H1 (cell line): ENCODE results near the gene UVSSA. TPM values are rescaled to one million over a fixed set of nuclear protein-coding genes. Genes with fewer than 3 reads are reported as not detected.

Experiments
- CBX8 ChIP-seq: fragments of 300-800, 300-1000 bp; sonication (generic); IDR thresholded peaks from 2 replicates; pipeline ENCODE4 v1.7.1; 2016; ENCODE audit warnings: low read depth, low read length, borderline replicate concordance
- NANOG ChIP-seq: IDR thresholded peaks from 2 replicates; pipeline ENCODE4 v1.6.1; 2011; ENCODE audit warnings: low read length, low read depth, mild to moderate bottlenecking, inconsistent platforms; ENCODE audit not compliant: insufficient read depth, poor library complexity, severe bottlenecking
- RAD21 ChIP-seq, 2 experiments: IDR thresholded peaks in 1 of 2; conservative IDR thresholded peaks in 1 of 2; 2 replicates each; pipeline ENCODE4 v1.6.1; 2011; ENCODE audit warnings: low read depth in 2 of 2, low read length in 2 of 2, improper control_type of control experiment in 1 of 2, inconsistent platforms in 1 of 2, mild to moderate bottlenecking in 1 of 2, moderate library complexity in 1 of 2
- RBBP5 ChIP-seq: IDR thresholded peaks from 2 replicates; pipeline ENCODE4 v1.7.1; 2012; ENCODE audit warnings: low read depth, mild to moderate bottlenecking, inconsistent platforms, low read length, moderate library complexity, borderline replicate concordance
- RNF2 ChIP-seq: fragments of 200-900, 300-1000 bp; sonication (generic); IDR thresholded peaks from 2 replicates; pipeline ENCODE4 v1.7.1; 2016; ENCODE audit warnings: borderline replicate concordance, low read depth, mild to moderate bottlenecking, antibody characterized with exemption, low read length; ENCODE audit not compliant: poor library complexity, severe bottlenecking; ENCODE audit errors: missing control alignments
- RXRA ChIP-seq: IDR thresholded peaks from 2 replicates; pipeline ENCODE4 v1.6.1; 2011; ENCODE audit warnings: low read depth, mild to moderate bottlenecking, low read length, moderate library complexity; ENCODE audit not compliant: insufficient read depth
- SIN3A ChIP-seq, 2 experiments: IDR thresholded peaks in 1 of 2; conservative IDR thresholded peaks in 1 of 2; 2 replicates each; pipeline ENCODE4 v1.6.1; 2011 to 2012; ENCODE audit warnings: low read length in 2 of 2, improper control_type of control experiment in 1 of 2, low read depth in 1 of 2, mild to moderate bottlenecking in 1 of 2
- SRF ChIP-seq: IDR thresholded peaks from 2 replicates; pipeline ENCODE4 v1.6.1; 2011; ENCODE audit warnings: mild to moderate bottlenecking, low read depth, low read length, moderate library complexity
- YY1 ChIP-seq: IDR thresholded peaks from 2 replicates; pipeline ENCODE4 v1.6.1; 2011; ENCODE audit warnings: low read depth, mild to moderate bottlenecking, low read length
- polyA plus RNA-seq, 7 experiments: library from polyadenylated mRNA; depleted of rRNA in 3 of 7; stranded (reverse) in 5 of 7; unstranded in 2 of 7; fragments of >200 nt in 5 of 7; fragments of 200-250 nt in 2 of 7; gene quantifications; 1 replicate in 5 of 7; 2 replicates in 1 of 7; 4 replicates in 1 of 7; pipeline versions ENCODE4 v1.2.1 to v1.2.3, GENCODE V29; 2011 to 2013; ENCODE audit warnings: missing spikeins in 2 of 7, mixed read lengths in 2 of 7
- total RNA-seq: library from RNA; stranded (reverse); fragmentation: NEBNext Ultra II Directional; extraction: Animal tissue kit (Norgen Biotek cat#: 25700); gene quantifications from 2 replicates; pipeline ENCODE4 v1.2.1, GENCODE V29; 2021
- TF ChIP-seq, protein P1 (sequence below): IDR thresholded peaks from 2 replicates; pipeline ENCODE4 v1.6.1; 2012; ENCODE audit warnings: low read length, inconsistent platforms

Gene UVSSA
- total and polyA plus RNA-seq, 2 of the 8 experiments (the other 6 are each of a cell fraction or from before 2014, with no cell fraction given), result 14.5 to 19.4 TPM

GRCh38 chr4:1323635-1324442, 23.2 kb upstream of the UVSSA start (continued):
- TF ChIP-seq RXRA (no peak), RBBP5 (no peak), YY1 (no peak), SIN3A (conservative IDR thresholded peaks at IDR 0.05 in 1 of 2, IDR thresholded peaks at IDR 0.05 in 1 of 2; ENCODE audit: low read depth in 1 of 2, low read length in 2 of 2) (no peak), RAD21 (IDR thresholded peaks at IDR 0.05 in 1 of 2, conservative IDR thresholded peaks at IDR 0.05 in 1 of 2; ENCODE audit: low read depth in 2 of 2, low read length in 2 of 2) (no peak), SRF (no peak), CBX8 (no peak), RNF2 (no peak), NANOG (no peak)
- TF ChIP-seq, protein P1, sequence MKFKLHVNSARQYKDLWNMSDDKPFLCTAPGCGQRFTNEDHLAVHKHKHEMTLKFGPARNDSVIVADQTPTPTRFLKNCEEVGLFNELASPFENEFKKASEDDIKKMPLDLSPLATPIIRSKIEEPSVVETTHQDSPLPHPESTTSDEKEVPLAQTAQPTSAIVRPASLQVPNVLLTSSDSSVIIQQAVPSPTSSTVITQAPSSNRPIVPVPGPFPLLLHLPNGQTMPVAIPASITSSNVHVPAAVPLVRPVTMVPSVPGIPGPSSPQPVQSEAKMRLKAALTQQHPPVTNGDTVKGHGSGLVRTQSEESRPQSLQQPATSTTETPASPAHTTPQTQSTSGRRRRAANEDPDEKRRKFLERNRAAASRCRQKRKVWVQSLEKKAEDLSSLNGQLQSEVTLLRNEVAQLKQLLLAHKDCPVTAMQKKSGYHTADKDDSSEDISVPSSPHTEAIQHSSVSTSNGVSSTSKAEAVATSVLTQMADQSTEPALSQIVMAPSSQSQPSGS, result no peak
